Fibroblast of skin of left quadriceps (primary cell): ENCODE measurements around the gene ADCK2.
"Not testable (repeated sequence)": the region's sequence is repeated elsewhere in the genome, so short reads cannot be mapped to it uniquely, and the experiment has no call there.

Experiments
- DNase-seq, 2 experiments: peaks; one replicate each; pipeline ENCODE4 v3.0.0-alpha.2; 2013; ENCODE audit warnings: low read depth in 2 of 2

ADCK2 gene

GRCh38 chr7:140673063-140673773 is 473 bp downstream of the ADCK2 start:
- DNase-seq: no peak

GRCh38 chr7:140673774-140674155 is 1.0 kb downstream of the ADCK2 start:
- DNase-seq: no peak

- DNase-seq: no peak
Measured at GRCh38 chr7:140674356-140674800, 1.6 kb downstream of the ADCK2 start.

GRCh38 chr7:140674899-140675701 is 2.4 kb downstream of the ADCK2 start:
- no peak for DNase-seq

GRCh38 chr7:140675726-140676125 is 3.0 kb downstream of the ADCK2 start:
- DNase-seq: no peak

GRCh38 chr7:140676306-140676705 is 3.6 kb downstream of the ADCK2 start:
- no peak for DNase-seq

- DNase-seq: not testable (repeated sequence)
Measured at GRCh38 chr7:140676956-140677355, 4.2 kb downstream of the ADCK2 start.

GRCh38 chr7:140677496-140677895 is 4.8 kb downstream of the ADCK2 start:
- DNase-seq: no peak

- no peak for DNase-seq
Measured at GRCh38 chr7:140678081-140678815, 5.5 kb downstream of the ADCK2 start.

- DNase-seq: no peak
Measured at GRCh38 chr7:140678816-140679130, 6.0 kb downstream of the ADCK2 start.

- no peak for DNase-seq
Measured at GRCh38 chr7:140679186-140679585, 6.4 kb downstream of the ADCK2 start.

- DNase-seq: no peak
Measured at GRCh38 chr7:140680886-140681285, 8.1 kb downstream of the ADCK2 start.

- no peak for DNase-seq
Measured at GRCh38 chr7:140681766-140682165, 9.0 kb downstream of the ADCK2 start.

GRCh38 chr7:140683657-140684056 is 10.9 kb downstream of the ADCK2 start:
- DNase-seq: no peak

- no peak for DNase-seq
Measured at GRCh38 chr7:140684066-140684950, 11.6 kb downstream of the ADCK2 start.

- no peak for DNase-seq
Measured at GRCh38 chr7:140685407-140686087, 12.8 kb downstream of the ADCK2 start.

GRCh38 chr7:140686921-140687320 is 14.2 kb downstream of the ADCK2 start:
- DNase-seq: no peak

- no peak for DNase-seq
Measured at GRCh38 chr7:140688341-140688740, 15.6 kb downstream of the ADCK2 start.

GRCh38 chr7:140689199-140690152 is 16.7 kb downstream of the ADCK2 start:
- DNase-seq: no peak
